ENCODE results near the gene KCNG2. TPM values are rescaled to one million over a fixed set of nuclear protein-coding genes. Genes with fewer than 3 reads are reported as not detected.
"Not testable (repeated sequence)": the region's sequence is repeated elsewhere in the genome, so short reads cannot be mapped to it uniquely, and the experiment has no call there.

KCNG2 gene
- total RNA-seq, 2 experiments from 2014 or later, result not detected

DNA sequence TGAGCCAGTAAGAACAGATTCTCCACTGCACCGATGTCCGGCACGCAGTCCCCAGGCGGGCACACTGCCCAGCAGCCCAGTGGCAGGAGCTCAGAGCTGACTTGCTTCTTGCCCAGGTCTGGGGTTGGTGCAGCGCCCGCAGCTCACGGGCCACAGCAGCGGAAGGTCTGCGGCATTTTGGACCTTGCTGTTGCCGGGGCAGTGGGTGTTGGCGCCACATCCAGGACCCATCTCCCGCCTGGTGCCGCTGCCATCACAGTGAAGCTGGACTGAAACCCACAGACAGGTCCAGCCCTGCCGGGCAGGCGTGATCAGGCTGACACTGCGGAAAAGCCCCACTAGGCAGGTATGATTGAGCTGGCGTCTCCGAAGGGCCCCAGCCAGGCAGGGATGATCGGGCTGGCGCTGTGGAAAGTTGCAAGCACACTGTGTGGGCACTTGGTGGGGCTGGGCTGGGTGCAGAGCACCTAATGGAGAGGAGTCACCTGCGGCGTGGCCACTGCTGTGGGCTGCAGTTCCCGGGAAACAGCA, 78.3 kb downstream of the KCNG2 start:
- ChIA-PET POLR2A (no interaction called here), CTCF (no interaction called here)
- intact Hi-C loops (cut with DNase I, micrococcal nuclease), result no loop called here
- peaks cover 0 to 23% of the 10 kb centered on the region in 2 experiments for H3K9me3 ChIP-seq (ENCODE audit: control insufficient read depth in 1 of 2, insufficient read depth in 1 of 2, low read length in 2 of 2)
- no peaks in the 10 kb centered on the region for H3K4me1 ChIP-seq (ENCODE audit: insufficient read depth, low read length)
- DNase-seq, result no peak
- H3K4me3 Mint-ChIP-seq, result no peak overlapping the region
- no peaks in the 10 kb centered on the region for H3K9me3 Mint-ChIP-seq
- no peaks in the 10 kb centered on the region for H3K4me1 Mint-ChIP-seq (ENCODE audit: low read depth)
- no peak for ATAC-seq (ENCODE audit: poor library complexity)
- H3K36me3 Mint-ChIP-seq (ENCODE audit: low read depth), result no peaks in the 10 kb centered on the region
- no peak overlapping the region for H3K27ac ChIP-seq (ENCODE audit: low read depth in 1 of 2, low read length in 2 of 2)
- no peak overlapping the region for H3K4me3 ChIP-seq (ENCODE audit: low read length)
- no peaks in the 10 kb centered on the region for H3K36me3 ChIP-seq (ENCODE audit: insufficient read depth, low read length)
- no peaks in the 10 kb centered on the region for H3K27me3 ChIP-seq (ENCODE audit: control insufficient read depth in 1 of 2, insufficient read depth in 2 of 2, low read length in 2 of 2)
- H3K27me3 Mint-ChIP-seq, result no peaks in the 10 kb centered on the region
- TF ChIP-seq, protein P1, sequence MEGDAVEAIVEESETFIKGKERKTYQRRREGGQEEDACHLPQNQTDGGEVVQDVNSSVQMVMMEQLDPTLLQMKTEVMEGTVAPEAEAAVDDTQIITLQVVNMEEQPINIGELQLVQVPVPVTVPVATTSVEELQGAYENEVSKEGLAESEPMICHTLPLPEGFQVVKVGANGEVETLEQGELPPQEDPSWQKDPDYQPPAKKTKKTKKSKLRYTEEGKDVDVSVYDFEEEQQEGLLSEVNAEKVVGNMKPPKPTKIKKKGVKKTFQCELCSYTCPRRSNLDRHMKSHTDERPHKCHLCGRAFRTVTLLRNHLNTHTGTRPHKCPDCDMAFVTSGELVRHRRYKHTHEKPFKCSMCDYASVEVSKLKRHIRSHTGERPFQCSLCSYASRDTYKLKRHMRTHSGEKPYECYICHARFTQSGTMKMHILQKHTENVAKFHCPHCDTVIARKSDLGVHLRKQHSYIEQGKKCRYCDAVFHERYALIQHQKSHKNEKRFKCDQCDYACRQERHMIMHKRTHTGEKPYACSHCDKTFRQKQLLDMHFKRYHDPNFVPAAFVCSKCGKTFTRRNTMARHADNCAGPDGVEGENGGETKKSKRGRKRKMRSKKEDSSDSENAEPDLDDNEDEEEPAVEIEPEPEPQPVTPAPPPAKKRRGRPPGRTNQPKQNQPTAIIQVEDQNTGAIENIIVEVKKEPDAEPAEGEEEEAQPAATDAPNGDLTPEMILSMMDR (IDR thresholded peaks at IDR 0.05), result no peak
- H3K27ac Mint-ChIP-seq, result no peak overlapping the region

DNA sequence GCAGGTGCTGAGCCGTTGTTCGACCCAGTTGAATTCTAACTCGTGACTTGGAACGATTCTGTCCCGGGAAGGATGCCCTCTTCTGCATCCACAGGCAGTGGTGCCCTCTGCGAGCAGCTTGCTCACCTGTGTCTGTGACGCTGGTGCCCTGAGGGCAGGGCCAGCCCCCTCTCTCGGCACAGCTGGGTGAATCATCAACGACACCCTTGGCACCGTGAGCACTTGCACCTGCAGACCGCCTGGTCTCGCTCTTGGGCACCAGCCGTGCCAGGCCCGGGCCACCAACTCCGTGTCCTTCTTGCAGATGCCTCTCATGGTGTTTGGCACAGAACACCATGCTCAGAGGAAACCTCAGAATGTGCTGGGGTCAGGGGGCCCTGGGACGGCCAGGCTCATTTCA, 78.8 kb downstream of the KCNG2 start:
- Mint-ChIP-seq H3K4me3 (no peak overlapping the region), H3K9me3 (no peaks in the 10 kb centered on the region), H3K27me3 (no peaks in the 10 kb centered on the region), H3K36me3 (ENCODE audit: low read depth) (no peaks in the 10 kb centered on the region), H3K27ac (no peak overlapping the region), H3K4me1 (ENCODE audit: low read depth) (no peaks in the 10 kb centered on the region)
- H3K36me3 ChIP-seq (ENCODE audit: insufficient read depth, low read length), result no peaks in the 10 kb centered on the region
- H3K9me3 ChIP-seq (ENCODE audit: control insufficient read depth in 1 of 2, insufficient read depth in 1 of 2, low read length in 2 of 2), result peaks cover 0 to 23% of the 10 kb centered on the region in 2 experiments
- intact Hi-C loops (cut with DNase I, micrococcal nuclease), result no loop called here
- no peak overlapping the region for H3K27ac ChIP-seq (ENCODE audit: low read depth in 1 of 2, low read length in 2 of 2)
- no peaks in the 10 kb centered on the region for H3K27me3 ChIP-seq (ENCODE audit: control insufficient read depth in 1 of 2, insufficient read depth in 2 of 2, low read length in 2 of 2)
- TF ChIP-seq, protein P1 (IDR thresholded peaks at IDR 0.05), result no peak
- CTCF ChIA-PET, result no interaction called here
- no peak for DNase-seq
- no peak overlapping the region for H3K4me3 ChIP-seq (ENCODE audit: low read length)
- ATAC-seq (ENCODE audit: poor library complexity), result no peak
- POLR2A ChIA-PET, result no interaction called here
- H3K4me1 ChIP-seq (ENCODE audit: insufficient read depth, low read length), result no peaks in the 10 kb centered on the region

DNA sequence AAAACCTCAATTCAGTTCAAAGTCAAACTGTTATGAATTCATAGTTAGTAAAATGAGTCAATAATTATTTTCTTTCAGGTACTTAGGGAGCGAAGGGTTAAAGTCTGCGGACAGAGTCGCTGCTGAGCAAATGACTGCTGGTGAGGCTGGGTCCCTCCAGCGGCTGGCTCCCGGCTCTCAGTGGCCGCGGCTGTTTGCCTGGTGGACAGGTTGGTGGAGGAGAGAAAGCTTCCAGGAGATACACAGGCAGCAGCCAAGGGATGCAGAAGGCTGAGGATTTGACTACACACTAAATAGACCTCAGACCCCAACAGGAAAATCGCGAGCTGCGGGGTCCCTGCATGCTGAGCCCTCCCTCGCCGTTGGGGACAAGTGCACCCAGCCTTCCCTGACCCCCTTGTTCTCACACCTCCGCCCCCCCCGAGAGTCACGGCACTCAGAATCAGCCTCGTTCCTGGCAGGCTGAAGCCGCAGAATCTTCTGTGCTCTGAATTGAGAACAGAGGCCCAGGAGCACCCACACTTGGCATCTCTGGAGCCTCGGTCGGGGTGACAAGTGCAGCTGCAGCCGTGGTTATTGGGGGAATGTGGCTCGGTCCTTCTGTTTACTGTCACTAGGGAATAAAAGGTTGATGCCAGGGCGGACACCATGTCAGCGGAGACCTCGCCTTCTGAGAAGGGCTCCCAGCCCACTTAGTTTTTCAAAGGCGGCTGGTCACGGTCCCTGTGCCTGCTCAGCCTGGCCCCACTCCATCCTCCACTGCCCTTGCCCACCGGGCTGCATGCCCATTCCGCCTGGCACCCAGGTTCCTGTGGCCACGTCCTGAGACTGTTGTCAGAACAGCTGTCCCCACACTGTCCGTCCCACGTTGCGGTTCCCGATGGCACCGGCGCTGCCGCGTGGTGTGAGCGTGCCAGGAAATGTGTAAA, 79.7 kb downstream of the KCNG2 start:
- Mint-ChIP-seq H3K27me3 (no peaks in the 10 kb centered on the region), H3K27ac (no peak overlapping the region), H3K9me3 (no peaks in the 10 kb centered on the region), H3K4me3 (no peak overlapping the region), H3K36me3 (ENCODE audit: low read depth) (no peaks in the 10 kb centered on the region), H3K4me1 (ENCODE audit: low read depth) (no peaks in the 10 kb centered on the region)
- Histone ChIP-seq H3K4me3 (ENCODE audit: low read length) (no peak overlapping the region), H3K27me3 (ENCODE audit: control insufficient read depth in 1 of 2, insufficient read depth in 2 of 2, low read length in 2 of 2) (no peaks in the 10 kb centered on the region), H3K27ac (ENCODE audit: low read depth in 1 of 2, low read length in 2 of 2) (no peak overlapping the region), H3K4me1 (ENCODE audit: insufficient read depth, low read length) (no peaks in the 10 kb centered on the region), H3K36me3 (ENCODE audit: insufficient read depth, low read length) (no peaks in the 10 kb centered on the region), H3K9me3 (ENCODE audit: control insufficient read depth in 1 of 2, insufficient read depth in 1 of 2, low read length in 2 of 2) (peaks cover 0 to 24% of the 10 kb centered on the region in 2 experiments)
- no peak for DNase-seq
- TF ChIP-seq, protein P1 (IDR thresholded peaks at IDR 0.05), result no peak
- intact Hi-C loops (cut with DNase I, micrococcal nuclease), result no loop called here
- ChIA-PET CTCF (no interaction called here), POLR2A (no interaction called here)
- no peak for ATAC-seq (ENCODE audit: poor library complexity)

DNA sequence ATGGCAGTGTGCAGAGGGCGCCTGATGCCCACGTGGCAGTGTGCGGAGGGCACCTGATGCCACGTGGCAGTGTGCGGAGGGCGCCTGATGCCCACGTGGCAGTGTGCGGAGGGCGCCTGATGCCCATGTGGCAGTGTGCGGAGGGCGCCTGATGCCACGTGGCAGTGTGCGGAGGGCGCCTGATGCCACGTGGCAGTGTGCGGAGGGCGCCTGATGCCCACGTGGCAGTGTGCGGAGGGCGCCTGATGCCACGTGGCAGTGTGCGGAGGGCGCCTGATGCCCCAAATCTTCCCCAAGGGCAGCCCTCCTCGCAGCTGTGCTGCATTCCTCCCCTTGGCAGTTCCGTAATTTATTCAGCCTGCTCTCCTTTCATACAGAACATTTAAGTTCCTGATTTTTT, 80.5 kb downstream of the KCNG2 start:
- H3K27ac ChIP-seq (ENCODE audit: low read depth in 1 of 2, low read length in 2 of 2); intact Hi-C loops (cut with DNase I, micrococcal nuclease); H3K27ac Mint-ChIP-seq; H3K36me3 Mint-ChIP-seq (ENCODE audit: low read depth); H3K4me1 ChIP-seq (ENCODE audit: insufficient read depth, low read length); DNase-seq; ATAC-seq (ENCODE audit: poor library complexity); H3K4me3 ChIP-seq (ENCODE audit: low read length); H3K36me3 ChIP-seq (ENCODE audit: insufficient read depth, low read length); CTCF ChIA-PET; H3K9me3 Mint-ChIP-seq; H3K4me1 Mint-ChIP-seq (ENCODE audit: low read depth); H3K27me3 ChIP-seq (ENCODE audit: control insufficient read depth in 1 of 2, insufficient read depth in 2 of 2, low read length in 2 of 2); H3K27me3 Mint-ChIP-seq; H3K4me3 Mint-ChIP-seq; POLR2A ChIA-PET: not testable (repeated sequence)
- peaks cover 0 to 32% of the 10 kb centered on the region in 2 experiments for H3K9me3 ChIP-seq (ENCODE audit: control insufficient read depth in 1 of 2, insufficient read depth in 1 of 2, low read length in 2 of 2)

Data from CD4-positive, alpha-beta T cell (primary cell).